Coronary artery (tissue), 2 donors: ENCODE results near the gene LASP1NB.
A peak's percentile ranks its signal among the peaks of the same experiment; 100 is the strongest.

Source experiments
- DNase-seq: peaks from one replicate; pipeline ENCODE4 v3.0.0-alpha.2; 2017; ENCODE audit warnings: low spot score
- H3K27ac ChIP-seq, 2 donors: fragments of 200-600 bp; sonication (generic); one replicate each; pipeline ENCODE4 v1.5.1; 2016 to 2019
- H3K4me3 ChIP-seq: fragments of 200-600 bp; sonication (generic); 2 replicates; pipeline ENCODE4 v1.5.1; 2016; ENCODE audit warnings: mild to moderate bottlenecking, moderate library complexity
- CTCF ChIP-seq: fragments of 200-600 bp; sonication (generic); IDR thresholded peaks from one replicate; pipeline ENCODE4 v1.5.1; 2019; ENCODE audit warnings: antibody characterized with exemption

The LASP1NB gene

DNA sequence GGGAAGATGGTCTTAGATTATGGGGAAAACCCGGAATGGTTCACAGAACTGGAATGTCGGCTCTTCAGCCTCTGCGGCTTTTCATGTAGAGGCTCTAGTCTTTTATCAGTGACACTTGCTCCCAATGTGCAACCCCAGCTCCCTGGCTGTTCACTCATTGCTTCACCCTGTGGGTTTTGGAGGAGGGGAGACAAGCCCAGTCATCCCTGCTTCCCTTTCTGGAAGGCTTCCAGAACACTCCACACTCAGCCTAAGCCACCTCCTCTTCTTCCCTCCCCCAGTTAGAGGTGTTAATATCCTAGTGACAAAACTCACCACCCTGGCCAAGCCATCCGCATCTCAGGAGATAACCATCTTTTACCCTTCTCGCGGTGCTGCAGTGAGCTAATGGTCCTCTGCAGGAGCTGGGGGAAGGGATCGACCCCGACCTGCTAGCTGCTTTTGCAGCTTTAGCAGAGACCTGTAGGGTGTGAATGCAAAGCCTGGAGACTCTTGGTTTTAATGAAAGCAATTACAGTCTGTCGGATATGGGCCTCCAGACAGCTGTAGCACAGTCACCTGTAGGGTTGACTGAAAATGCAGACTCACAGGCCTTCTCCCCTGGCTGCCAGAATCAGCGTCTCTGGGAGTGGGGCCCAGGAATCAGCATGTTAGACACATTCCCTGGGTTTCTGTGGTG, 24.3 kb upstream of the LASP1NB start:
- TF ChIP-seq CTCF, result no peak
- Histone ChIP-seq H3K27ac (peak overlapping the region; percentile 43 to 74), H3K4me3 (peak overlapping the region; percentile 29)
- DNase-seq, result no peak

GRCh38 chr17:38903404-38903803, 22.0 kb upstream of the LASP1NB start:
- H3K4me3 ChIP-seq, result no peak overlapping the region
- no peak for DNase-seq
- TF ChIP-seq CTCF, result no peak
- peak overlapping the region; percentile 43 to 64 for H3K27ac ChIP-seq

DNA sequence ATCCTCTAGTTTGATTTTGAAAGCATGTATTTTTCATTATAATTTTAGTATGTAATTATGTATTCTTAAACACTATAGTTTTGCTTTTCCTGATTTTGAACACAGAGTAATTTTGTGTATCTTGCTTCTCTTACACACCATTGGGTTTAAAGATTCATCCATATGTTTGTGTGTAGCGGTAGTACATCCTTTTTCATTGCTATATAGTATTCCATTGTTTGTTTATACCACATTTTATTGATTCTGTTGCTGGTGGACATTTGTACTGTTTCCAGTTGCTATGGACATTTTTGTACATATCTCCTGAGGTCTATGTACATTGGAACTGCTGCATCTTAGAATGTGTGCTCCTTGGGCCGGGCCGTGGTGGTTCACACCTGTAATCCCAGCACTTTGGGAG, 20.5 kb upstream of the LASP1NB start:
- no peak for TF ChIP-seq CTCF
- no peak overlapping the region for H3K27ac ChIP-seq
- DNase-seq, result no peak
- no peak overlapping the region for H3K4me3 ChIP-seq

GRCh38 chr17:38905375-38905774, 20.0 kb upstream of the LASP1NB start:
- Histone ChIP-seq H3K4me3 (no peak overlapping the region), H3K27ac (no peak overlapping the region)
- no peak for DNase-seq
- no peak for TF ChIP-seq CTCF

- H3K4me3 ChIP-seq, result no peak overlapping the region
- no peak for TF ChIP-seq CTCF
- DNase-seq, result no peak
- peak overlapping the region in 1 of 2 donors; percentile 75 for H3K27ac ChIP-seq
These were observed 18.8 kb upstream of the LASP1NB start for GRCh38 chr17:38906460-38907228.

DNA sequence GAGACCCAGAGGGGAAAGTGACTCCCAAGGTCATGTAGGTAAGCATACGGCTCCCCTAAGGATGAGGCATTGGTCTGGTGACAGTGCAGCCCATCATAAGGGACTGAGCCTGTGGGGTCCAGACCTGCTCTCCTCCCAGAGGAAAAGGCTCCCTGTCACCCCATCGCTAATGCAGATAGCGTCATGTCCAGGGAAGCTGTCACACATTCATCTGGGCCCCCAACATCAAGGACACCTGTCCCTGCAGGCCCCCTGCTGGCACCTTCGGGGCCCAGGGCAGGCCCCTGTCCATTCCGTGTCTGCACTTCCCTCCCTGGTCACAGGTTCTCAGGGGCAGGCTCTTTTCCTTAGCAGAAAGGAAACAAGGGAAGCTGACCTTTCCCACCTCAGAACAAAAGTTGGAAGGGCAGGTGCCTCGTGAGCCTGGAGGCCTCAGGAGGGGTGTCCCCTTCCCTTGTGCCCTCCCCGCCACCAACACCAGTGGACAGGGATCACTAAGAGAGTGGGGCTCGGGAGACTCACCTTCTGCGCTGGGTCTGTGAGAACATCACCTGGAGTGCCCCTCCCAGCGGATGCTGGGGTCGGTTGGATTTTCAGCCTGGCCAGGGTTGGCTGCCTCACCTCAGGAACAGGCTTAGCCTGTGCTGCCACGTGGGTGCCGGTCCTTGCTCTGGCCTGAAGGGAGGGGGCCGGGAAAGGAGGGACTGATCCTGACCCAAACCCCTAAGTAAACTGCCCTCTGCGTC, 17.3 kb upstream of the LASP1NB start:
- peak overlapping the region; percentile 25 for H3K4me3 ChIP-seq
- peak overlapping the region; percentile 47 to 75 for H3K27ac ChIP-seq

More for the DNA sequence above, 17.3 kb upstream of the LASP1NB start:
- no peak for DNase-seq
- TF ChIP-seq CTCF, result no peak
